Activated T-helper 9 cell treated with anti-CD3 and anti-CD28 coated beads, Interleukin-2, amount 50 U/mL, for 16 hours (primary cell): ENCODE measurements around the gene UBE2J1.

Source experiments
- DNase-seq: peaks from one replicate; pipeline ENCODE4 v3.0.0-alpha.2; 2020; ENCODE audit warnings: low read depth

Gene UBE2J1

GRCh38 chr6:89364586-89364985 lies 12.1 kb upstream of the UBE2J1 start:
- DNase-seq = no peak

GRCh38 chr6:89361171-89361570 lies 8.6 kb upstream of the UBE2J1 start:
- DNase-seq = no peak

- DNase-seq = no peak
Measured at GRCh38 chr6:89360415-89360999, 8.0 kb upstream of the UBE2J1 start.

DNA sequence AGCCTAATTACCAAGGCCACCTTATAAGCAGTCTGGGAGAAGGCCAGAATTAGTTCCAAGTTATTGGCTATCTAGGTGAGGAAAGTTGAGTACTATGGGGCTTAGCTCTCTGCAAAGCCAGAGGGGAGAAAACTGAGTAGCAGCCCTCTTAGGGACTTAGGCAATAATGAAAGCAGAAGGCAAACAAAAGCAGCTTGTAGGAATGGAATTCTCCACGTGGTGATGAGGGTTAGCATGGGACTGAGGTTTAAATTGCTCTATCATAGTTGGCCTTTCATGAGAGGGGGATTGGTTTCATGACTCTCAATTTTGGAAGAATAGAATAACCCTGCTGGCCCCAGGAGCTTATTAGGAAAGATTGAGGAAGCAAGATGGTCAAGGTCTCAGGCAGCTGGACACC lies 7.0 kb upstream of the UBE2J1 start:
- no peak for DNase-seq

DNA sequence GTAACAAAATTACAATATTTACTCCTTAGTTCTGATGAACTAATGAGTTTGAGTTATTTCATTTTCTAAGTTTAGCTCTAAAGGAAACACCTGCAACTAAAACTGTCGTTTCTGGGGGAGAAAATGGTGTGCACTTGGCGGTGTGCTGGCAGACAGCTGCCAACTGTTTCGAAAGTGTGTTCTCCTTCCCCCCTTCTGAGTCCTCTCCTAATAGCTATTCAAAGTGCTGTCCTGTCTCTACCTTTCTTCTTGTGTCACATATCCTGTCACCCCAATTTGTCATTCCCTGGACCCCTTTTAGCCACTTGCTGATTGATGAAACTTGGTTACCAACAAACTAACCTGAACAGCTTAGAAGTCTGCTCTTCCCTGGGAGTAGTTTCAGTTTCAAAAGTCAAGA lies 4.9 kb upstream of the UBE2J1 start:
- no peak for DNase-seq

GRCh38 chr6:89356642-89357170 lies 4.2 kb upstream of the UBE2J1 start:
- DNase-seq = no peak

DNA sequence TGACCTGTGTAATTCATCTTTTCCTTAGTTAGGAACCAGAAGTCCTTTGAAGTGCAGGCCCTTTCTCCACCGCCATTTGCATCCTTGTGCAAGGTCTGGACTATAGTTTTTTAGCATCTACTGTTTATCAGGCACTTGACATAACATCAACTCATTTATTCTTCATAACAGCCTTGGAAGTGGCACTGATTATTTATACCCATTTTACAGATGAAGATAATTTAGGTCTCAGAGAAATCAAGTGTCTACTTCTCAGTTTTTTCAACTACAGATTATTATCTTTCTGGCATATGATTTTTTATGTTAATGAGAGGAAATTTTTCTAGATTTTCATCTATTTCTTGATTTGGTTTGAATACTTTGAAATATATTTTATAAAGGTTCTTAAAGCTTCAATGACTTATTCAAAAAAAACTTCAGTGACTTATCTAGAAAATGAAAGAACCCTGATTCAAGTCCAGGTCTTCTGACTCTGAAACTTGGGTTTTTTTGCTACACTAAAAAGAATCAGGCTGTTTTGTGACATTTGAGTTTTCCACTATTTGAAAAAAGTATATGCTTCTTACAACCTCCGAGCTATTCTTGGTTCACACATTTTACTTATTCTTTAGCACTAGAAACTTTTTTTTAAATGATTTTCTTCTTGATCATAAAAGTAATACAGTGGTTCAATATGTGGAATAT lies 3.1 kb upstream of the UBE2J1 start:
- DNase-seq = no peak

GRCh38 chr6:89353702-89354392 lies 1.3 kb upstream of the UBE2J1 start:
- DNase-seq = no peak

GRCh38 chr6:89353118-89353556 lies 615 bp upstream of the UBE2J1 start:
- no peak for DNase-seq

DNA sequence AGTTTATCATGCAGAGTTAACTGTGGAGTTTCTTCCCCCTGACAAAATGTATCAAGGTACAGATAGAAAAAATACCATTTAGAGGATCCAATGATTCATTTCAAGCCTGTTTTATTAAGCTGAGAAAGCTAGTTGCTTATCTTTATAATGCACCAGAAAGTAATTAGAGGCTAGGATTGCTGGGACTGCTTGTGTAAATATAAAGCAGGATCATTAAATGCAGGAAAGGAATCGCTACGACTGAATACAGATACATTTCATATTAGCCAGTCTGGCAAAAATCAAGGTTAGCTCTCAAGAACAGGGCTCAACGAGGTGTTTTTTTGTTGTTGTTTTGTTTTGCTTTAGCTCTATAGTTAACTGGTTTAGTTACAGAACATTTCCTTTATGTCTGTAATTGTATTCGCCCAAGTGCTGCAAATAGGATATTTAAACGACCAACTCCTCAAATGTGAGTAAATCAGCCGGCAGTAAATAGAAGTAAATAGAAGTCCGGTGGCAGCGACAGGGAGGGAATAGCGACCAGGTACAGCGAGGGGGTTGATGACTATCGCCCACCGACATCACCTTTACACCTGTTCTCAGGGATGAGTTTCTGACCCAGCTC lies 748 bp downstream of the UBE2J1 start:
- DNase-seq = no peak

GRCh38 chr6:89350281-89350966 lies 2.1 kb downstream of the UBE2J1 start:
- no peak for DNase-seq

- no peak for DNase-seq
Measured at GRCh38 chr6:89348372-89348771, 4.2 kb downstream of the UBE2J1 start.

- no peak for DNase-seq
Measured at GRCh38 chr6:89347825-89348224, 4.7 kb downstream of the UBE2J1 start.

DNA sequence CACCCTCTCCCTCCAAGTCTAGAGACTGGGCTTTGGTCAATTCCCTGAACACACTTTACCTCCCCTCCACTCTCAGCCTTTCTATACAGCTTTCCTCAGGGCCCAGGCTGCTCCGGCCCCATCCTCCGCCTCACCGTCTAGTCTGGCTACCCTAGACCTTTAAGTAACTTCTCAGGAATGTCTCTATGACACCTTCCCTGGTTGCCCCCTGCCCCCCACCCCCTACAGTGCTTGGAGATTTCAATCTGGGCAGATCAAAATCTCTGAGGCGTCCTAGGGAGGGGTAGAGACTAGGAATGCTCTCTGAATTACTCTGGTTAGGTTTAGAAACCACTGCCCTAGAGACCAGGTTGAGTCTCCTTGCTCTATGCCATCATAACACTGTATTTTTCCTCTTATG lies 6.1 kb downstream of the UBE2J1 start:
- no peak for DNase-seq

DNA sequence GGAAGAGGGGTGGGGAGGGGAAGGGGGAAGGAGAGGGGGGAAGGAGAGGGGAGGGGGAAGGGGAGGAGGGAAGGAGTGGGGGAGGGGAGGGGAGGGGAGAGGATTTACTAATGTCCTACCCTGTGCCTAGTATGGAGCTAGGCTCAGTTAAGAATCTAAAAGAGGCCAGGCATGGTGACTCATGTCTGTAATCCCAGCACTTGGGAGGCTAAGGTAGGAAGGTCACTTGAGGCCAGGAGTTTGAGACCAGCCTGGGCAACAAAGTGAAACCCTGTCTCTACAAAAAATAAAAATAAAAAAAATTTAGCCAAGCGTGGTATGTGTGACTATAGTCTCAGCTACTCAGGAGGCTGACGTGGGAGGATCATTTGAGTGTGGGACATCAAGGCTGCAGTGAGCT lies 13.0 kb downstream of the UBE2J1 start:
- DNase-seq = no peak

- no peak for DNase-seq
Measured at GRCh38 chr6:89335164-89335563, 17.4 kb downstream of the UBE2J1 start.

- DNase-seq = no peak
Measured at GRCh38 chr6:89330910-89331309, 21.6 kb downstream of the UBE2J1 start.

DNA sequence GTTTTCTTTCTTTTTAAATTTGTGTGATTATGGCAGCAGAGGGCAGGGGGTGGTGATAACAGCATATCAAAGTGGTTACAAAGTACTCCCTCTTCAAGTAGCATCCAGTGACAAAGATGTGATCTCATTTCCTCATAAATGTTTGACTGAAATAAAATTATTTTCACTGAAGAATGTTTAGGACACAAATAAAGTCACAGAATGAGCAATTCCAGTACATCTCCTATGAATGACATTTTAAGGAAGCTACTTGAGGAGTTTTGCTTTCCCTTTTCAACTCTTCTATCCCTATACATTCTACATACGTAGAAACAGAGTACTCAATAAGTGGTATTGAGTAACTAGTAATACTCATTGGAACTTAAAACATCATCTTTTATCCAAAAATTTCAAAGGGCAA lies 23.5 kb downstream of the UBE2J1 start:
- DNase-seq = no peak

- DNase-seq = no peak
Measured at GRCh38 chr6:89324304-89324703, 28.2 kb downstream of the UBE2J1 start.

- DNase-seq = no peak
Measured at GRCh38 chr6:89323511-89323971, 29.0 kb downstream of the UBE2J1 start.

DNA sequence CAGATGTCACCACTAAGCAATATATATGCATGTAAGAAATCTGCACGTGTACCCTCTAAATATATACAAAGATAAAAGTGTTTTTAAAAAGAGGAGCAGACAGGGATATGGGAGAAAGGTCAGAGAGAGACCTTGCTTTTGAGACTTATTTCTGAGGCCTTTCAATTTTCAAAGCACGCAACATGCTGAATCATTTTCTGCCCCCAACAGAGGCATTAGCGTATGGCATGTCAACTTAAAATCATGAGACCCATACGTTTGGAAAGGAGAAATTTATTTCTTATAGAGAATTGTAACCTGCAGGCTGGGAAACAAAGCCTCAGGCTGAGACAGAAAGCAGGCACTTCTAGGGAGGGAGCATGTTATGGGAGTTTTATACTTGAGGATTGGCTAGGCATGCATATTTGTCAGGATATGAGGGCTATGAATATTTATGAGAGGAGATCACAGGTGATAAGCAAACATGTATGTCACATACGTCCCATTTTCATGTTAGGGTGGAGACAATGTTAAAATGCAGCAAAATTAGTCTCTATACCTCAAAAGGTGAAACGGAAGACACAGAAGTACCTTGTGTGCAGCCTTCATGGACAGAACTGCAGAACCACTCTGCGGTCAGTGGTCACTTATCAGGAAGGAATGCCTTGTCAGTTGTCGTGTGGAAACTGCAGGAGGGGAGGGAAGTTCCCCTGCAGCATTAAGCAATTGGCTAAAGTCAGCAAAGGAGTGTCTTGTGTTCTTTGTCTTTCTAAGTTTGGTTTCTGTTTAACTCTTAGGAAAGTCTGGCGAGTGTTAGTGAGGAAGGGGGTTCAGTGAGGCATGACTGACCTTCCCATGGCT lies 31.2 kb downstream of the UBE2J1 start:
- no peak for DNase-seq
